NCI-H82 (cell line): ENCODE measurements around the gene SNRNP25.

Experiments
- DNase-seq: peaks from one replicate; lab custom pipeline; 2025; lab: John Stamatoyannopoulos, UW

The SNRNP25 gene

DNA sequence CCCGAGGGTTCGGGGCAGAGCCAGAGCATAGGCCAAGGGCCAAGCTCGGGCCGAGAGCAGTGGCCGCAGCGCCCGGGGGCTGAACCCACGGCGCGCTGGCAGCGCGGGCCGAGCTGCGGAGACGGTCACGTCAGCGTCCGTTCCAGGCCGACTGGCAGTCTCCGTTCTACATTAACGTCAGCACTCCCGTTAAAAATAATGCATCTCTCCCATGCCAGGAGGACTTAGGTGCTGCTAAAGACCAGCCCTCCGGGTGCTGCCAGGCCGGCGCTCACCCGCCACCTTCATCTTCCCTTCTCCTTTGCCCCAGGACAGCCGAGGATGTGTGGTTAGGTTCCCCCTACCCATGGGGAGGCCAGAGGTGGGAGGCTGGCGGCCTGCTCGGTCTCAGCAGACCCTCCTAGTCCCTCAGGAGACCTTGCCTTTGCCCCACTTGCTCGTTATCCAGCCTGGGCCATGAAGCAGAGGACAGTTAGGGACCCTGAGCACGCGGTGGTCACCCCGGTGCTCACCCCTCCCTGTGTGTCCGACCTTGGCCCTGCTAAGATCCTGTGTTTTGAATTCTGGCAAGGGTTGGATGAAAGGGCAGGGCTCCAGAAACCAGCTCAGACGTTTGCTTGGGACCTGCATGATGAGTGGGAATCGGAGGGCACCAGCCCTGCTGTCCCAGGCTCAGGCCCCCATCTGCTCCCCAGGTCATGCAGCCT, 25.0 kb downstream of the SNRNP25 start:
- DNase-seq, result peak; percentile 32

DNA sequence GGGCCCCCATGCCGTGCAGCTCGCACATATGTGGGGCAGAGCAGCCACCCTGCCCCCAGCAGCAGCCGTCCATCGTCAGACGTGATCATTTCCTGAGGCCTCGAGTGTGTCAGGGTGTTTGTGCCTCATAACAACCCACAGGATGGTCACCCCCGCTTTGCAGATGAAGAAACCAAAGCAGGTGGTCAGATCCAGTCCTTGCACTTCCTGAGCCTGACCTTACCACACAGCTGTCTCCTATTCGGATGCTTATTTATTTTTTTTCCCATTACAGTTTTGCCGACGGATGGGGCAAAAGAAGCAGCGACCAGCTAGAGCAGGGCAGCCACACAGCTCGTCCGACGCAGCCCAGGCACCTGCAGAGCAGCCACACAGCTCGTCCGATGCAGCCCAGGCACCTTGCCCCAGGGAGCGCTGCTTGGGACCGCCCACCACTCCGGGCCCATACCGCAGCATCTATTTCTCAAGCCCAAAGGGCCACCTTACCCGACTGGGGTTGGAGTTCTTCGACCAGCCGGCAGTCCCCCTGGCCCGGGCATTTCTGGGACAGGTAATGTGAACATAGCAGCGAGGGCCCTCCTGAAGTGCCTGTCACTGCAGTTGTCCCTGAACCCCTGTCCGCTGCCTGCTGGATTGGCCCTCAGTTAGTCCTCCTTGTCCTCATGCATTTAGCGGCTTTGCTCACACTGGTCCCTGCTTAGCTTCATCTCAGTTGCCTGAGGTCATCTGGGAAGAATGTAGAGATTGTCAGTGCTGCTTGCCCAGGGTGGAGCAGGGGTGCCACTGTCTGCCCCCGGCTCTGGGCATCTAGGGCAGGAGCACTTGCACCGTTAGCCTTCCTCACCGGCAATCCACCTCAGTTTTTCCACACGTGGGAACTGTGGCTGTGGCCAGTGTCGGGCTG, 25.8 kb downstream of the SNRNP25 start:
- no peak for DNase-seq

DNA sequence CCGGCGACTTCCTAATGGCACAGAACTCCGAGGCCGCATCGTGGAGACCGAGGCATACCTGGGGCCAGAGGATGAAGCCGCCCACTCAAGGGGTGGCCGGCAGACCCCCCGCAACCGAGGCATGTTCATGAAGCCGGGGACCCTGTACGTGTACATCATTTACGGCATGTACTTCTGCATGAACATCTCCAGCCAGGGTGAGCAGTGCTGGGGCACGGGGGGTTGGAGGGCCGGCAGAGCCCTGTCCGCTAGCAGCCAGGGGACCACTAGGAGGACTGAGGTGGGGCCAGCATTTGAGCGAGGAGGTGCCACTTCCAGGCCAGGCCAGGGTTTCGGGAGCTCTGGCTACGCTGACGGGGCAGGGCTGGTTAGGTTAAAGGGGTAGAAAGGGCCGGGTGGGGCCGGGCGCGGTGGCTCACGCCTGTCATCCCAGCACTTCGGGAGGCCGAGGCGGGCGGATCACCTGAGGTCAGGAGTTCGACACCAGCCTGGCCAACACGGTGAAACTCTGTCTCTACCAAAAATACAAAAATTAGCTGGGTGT, 29.5 kb downstream of the SNRNP25 start:
- DNase-seq, result no peak

DNA sequence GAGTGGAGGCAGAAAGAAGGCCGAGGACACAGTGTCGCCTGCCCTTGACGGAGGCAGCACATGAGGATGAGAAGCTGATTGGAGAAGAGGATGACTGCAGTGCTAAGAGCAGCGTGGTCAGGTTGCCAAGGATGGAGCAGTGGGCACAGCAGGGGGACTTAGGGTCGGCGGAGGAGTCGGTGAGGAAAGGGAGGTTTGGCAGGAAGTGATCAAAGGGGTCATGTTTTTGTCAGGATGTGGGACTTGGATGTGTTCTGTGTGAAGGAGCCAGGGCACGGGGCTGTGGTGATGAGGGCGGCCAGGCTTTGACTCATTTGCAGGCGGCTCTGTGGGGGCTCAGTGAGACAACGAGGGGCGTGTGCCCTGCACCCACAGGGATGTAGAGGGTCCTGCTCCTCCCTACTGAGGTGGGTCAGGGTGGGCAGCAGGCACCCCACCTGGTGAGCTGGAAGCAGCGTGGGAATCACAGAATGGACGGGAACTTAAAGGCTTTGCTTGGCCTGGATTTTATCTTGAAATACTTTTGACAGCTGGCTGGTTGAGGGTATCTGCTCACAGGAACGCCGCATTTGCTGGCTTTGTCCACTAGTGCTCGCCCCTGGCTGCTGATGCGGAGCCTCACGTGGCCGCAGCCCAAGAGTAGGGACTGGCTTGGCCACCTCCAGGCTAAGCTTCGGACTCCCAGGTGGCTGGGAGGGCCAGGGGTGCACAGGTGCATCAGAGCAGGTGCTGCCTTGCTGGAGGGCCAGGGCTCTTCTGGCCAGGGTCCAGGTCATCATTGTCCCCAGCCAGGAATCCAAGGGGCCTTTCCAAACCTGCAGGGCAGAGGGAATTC, 30.4 kb downstream of the SNRNP25 start:
- DNase-seq, result no peak

DNA sequence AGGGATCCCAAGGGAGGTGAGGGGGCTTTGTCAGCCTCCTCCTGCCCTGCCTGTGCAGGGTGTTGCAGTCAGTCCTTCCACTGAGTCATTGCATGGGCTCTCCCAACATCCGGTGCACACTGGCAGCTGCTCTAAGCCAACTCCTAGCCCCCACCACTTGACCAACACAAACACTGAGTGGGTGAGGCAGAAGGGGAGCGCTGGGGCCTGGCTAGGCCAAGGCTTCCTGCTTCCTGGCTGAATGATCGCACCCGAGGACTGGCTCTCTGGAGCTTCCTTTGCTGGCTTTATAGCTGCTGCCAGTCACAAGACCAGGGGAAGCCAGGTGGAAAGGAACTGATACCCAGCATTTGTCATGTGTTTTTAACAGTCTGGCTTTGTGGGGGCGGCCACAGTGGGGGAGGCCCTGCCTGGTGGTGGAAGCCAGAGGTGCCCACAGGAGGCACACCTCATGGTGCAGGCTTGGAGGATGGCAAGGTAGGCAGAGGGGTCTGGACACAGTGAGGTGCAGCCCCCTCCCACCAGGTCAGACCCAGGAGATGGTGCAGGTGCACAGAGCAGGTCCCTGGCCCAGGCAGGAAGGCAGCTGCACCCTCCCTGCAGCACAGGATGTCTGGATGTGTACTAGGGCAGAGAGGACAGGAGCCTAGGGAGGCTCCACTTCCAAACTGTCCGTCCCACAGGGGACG, 31.2 kb downstream of the SNRNP25 start:
- no peak for DNase-seq

DNA sequence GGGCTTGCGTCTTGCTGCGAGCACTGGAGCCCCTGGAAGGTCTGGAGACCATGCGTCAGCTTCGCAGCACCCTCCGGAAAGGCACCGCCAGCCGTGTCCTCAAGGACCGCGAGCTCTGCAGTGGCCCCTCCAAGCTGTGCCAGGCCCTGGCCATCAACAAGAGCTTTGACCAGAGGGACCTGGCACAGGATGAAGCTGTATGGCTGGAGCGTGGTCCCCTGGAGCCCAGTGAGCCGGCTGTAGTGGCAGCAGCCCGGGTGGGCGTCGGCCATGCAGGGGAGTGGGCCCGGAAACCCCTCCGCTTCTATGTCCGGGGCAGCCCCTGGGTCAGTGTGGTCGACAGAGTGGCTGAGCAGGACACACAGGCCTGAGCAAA, 31.8 kb downstream of the SNRNP25 start:
- no peak for DNase-seq

DNA sequence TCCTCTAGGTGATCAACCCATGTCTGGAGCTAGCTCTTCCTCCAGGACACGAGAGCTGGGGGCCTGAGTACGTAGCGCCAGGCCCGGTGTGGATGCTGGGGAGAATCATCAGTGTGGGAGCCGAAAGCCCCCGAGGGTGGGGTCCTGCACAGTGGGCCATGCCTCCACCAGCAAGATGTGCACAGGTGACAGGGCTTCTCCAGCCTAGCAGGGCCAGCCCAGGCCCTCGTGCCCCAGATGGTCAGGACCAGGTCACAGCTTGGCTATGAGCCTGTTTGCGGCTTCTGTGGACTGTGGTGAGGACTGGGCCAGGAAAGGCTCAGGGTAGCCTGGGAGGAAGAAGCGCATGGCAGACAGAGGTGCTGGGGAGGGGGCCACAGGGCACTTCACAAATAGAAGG, 32.2 kb downstream of the SNRNP25 start:
- DNase-seq, result no peak

DNA sequence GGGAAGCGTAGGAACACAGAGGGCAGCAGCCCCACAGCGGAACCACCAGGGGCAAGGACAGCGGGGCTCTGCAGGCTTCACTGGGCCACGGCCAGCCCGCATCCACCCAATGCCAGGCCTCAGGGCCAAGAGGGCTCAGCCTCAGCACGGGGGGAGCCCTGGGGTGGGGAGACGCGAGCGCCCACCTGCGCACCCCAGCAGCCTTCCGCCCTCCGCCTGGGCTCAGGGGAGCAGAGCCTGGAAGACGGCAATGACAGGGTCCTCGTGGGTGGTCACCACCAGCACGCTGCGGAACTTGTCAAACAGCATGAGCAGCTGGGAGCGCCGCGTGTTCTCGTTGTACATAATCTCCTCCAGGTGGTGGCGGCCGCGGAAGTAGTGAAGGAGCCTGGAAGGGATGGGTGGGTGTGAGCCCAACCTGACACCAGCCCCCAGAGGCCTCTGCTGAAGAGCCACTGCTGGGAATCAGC, 32.9 kb downstream of the SNRNP25 start:
- peak; percentile 71 for DNase-seq

DNA sequence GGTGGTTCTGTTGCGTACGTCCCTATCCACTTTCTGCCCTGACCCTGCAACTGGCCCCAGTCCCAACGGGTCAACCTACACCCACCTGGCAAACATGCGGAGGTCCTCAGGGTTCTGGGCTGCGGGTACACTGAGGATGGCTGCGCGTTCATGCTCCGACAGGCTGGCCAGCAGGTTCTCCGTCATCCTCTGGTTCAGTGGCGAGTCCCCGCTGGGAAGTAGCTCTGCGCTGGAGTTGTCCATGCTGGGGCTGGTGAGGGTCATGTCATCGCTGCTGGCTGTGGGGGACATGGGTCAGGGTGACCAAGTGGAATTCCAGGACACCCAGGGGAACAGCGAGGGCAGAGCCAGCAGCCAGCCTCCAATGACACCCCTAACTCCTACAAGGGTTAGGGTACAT, 35.0 kb downstream of the SNRNP25 start:
- DNase-seq, result no peak

DNA sequence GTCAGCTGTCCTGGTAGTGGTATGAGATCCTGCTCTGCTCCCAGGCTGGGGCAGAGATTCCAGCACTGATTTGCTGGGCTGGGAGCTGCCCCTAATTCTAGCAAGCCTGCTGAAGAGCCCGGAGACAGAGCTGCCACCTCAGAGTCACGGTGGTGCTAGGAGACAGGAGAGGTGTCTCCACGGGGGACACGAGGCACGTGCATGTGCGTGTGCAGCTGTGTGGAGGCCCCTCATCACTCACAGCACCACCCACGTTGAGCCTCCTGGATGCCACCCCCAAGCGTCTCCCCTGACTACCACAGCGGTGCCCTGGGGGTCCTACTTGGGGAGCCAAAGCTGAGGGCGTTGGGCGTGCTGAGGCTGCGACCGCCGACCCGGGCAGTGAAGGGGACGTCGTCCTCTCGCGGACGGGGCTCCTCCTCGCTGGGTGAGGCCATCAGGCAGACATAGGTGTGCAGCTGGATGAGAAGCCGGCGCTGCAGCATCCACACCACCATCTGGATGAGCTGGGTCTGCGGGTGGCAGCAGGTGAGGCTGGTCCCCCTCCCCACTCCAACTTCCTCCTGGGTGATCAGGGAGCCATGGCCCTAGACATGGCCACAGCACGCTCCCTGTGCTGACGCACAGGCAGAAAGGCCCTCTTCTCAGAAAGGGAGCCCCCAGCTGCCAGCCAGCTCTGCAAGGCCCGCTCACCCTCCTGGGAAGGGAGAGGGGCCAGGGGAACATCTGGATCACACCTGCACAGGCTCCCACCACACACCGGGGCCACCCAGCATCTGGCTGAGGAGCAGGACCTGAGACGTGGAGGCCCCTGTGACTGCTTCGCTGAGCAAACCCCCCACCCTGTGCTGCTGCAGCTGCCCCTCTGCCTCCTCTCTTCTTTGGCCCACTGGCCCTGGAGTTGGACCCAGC, 36.0 kb downstream of the SNRNP25 start:
- no peak for DNase-seq

DNA sequence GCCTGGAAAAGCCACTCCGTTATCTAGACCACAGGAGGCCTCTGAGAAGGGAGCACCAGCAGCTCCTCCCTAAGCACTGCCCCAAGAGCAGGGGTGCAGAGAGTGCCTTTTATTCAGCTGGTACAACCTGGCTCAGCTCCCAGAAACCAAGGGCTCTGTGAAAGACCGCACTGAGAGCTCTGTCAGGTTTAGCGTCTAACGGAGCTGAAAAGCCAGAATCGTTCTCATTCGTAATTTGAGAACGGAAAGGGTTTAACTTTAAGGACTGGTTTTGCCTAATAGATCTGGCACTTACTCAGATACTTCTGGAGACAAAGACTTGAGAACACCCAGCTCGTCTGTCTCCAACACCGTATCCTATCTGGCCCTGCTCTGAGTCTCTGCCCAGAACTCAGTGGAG, 37.9 kb downstream of the SNRNP25 start:
- no peak for DNase-seq

DNA sequence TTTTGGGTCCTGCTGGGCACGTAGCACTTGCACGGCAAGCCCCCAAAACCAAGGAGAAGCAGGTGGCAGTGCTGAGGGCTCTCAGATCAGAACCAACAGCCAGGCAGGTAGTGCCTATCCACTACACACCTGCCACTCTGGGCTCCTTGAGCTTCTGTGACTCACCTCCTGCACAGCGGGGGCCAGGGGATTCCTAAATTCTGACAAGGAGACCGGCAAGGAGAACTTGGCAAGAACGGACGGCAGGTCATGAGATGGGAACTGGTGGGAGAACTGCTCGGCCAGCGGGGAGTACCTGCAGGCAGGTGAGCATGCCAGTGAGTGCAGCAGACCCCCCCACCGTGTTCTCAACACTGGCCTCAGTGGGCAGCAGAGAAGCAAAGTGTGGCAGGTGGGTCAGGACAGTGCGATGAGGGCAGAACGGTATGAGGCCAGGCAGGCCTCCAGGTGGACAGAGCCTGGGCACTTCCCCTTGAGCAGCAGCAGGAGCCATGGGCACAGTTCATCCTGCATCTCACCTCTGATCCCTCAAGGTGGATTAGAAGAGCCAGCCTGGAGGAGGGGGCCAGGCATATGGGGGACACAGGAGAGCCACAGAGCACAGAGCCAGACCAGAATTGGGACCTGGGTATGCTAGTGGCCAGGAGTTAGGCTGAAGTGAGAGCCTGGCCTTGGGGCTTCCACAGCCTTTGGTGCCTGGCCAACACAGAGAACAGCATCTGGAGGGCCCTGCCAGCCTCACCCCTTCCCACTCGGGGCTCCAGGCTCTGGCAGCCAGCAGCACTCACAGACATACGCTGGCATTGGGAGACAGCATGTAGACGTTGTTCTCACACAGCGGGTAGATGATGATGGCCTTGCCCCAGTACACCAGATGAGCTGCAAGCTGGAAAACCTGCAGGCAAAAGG, 39.1 kb downstream of the SNRNP25 start:
- DNase-seq, result no peak

DNA sequence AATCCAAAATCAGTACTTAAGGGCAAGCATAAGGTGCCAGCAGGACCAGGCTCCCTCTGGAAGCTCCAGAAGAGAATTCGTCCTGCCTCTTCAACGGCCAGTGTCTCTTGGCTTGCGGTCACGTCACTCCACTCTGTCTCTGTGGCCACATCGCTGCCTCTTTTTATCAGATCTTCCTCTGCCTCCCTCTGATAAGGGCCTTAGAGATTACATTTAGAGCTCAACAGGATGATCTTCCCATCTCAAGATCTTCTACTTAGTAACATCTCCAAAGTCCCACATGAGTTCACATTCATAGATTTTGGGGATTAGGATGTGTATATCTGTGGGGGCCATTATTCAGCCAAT, 41.3 kb downstream of the SNRNP25 start:
- DNase-seq, result no peak

DNA sequence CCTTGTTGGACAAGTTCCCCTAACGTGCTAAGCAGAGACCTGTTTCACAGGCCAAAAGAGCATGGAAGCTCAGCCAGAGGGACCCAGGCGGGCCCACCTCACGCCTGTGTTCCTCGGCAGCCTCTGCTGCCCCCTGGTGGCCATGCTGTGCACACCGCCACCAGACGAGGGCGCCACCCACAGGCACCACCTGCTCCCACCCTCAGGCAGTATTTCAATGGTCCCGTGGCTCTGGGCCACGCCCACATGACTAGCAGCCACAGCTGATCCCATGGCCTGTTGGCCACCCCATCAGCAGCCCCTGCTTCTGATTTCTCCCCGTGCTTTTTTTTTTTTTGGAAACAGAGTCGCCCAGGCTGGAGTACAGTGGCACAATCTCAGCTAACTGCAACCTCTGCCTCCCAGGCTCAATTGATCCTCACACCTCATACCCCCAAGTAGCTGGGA, 43.3 kb downstream of the SNRNP25 start:
- peak; percentile 95 for DNase-seq

DNA sequence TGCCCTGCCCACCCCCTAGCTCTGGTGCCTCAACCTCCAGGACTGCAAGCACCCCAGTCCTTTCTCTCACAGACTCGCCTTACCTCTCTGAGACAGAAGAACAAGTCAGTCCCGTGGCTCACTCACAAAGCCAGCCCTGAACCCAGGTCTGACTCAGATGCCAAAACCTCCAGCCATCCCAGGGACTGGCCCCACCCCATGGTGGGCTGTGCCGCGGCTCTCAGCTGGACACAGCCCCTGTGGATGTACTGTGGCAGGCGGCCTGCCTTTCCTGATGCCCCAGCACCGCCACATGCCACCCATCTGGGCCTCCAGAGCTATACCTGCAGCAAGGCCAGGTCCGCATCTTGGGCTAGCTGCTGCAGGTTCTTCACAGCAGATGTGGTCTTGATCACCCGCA, 44.2 kb downstream of the SNRNP25 start:
- DNase-seq, result no peak

DNA sequence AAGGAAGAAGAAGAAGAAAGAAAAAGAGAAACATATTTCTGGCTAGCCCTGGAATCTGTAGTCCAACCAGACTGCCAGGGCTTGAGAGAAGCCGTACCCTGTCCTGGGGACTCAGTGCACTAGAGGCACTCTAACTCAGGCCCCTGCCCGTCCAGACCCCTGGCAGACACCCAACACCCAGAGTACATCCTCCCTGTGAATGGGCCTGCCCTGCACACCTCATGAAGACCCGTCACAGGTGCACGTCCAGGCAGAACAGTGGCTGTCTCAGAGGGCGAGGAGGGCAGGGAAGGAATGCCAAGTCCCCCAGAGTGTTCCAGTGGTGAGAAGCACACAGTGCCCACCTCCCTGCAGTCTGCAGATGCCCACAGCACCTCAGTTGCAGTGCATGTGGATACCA, 47.4 kb downstream of the SNRNP25 start:
- no peak for DNase-seq

DNA sequence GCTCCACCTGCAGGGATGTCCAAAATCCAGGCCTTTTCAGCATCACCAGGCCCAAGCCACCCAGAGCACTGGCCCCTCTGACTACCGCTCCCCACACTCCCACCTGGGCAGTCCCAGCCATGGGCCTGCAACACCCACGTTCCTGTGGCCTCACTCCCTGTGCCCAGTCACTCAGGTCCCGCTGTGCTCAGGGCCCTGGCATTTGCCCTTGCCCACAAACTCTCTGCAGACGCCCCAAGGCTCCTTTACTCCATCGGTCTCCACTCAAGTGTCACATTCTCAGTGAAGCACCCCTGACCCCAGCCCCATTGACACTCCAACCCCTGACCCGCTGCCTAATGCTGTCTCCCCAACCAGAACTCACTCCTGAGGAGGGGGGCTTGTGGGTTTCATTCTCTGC, 48.0 kb downstream of the SNRNP25 start:
- no peak for DNase-seq

DNA sequence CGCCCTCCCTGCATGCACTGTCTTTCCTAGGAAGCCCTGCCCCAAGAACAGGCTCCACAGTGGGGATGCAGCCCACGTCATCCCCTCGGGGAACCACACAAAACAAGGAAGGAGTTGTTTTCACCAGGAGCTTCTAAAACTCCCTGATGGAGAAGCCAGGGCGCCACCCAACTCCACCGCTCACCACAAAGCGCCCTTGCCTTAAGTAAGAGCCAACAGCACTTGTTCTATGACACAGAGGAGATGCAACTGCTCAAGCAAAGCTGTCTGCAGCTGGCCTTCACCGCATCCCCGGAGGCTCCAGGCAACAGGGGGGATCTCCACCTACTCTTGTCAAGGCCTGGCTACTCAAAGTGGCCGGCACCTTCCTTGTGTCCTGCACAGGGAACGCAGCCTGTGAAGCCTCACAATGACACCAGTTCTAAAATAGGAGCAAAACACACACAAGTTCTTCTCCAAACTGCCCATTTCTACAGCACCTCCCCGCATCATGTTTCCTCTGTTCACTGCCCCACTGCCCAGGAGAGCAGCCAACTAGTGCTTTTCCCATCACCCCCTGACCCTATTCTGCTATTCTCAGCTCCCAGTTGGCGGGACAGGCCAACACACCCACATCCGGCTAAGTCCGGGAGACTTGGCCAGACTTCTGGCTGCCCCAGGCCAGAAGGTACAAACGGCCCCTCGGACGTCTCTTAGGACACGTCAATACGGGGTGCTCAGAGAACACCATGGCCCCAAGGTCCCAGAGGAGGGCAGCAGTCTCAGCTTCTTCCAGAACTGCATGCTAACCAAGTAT, 48.6 kb downstream of the SNRNP25 start:
- DNase-seq, result no peak

DNA sequence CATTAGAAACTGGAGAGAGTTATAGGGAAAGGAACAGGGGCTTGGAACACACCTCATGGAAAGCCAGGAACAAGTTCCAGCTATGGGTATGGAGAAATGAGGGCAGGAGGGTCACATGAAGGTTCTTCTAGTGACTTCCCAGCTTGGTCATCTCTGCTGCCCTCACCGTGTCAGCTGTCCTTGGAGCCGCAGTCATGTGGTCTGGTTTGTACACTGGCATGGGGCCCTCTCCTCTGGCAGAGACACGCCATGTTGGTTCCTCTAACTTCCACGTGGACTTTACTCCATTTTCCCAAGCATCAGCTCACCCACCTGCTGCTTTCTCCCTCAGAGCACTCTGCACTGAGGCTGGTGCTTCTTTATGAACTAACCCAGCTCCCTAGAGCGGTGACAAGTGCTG, 50.7 kb downstream of the SNRNP25 start:
- DNase-seq, result no peak
